Right ventricle myocardium superior (tissue), 1 donor: ENCODE results near the gene SCNN1A. TPM values are rescaled to one million over a fixed set of nuclear protein-coding genes. Genes with fewer than 3 reads are reported as not detected.

Experiments
- ATAC-seq: fragments of 200-7000 bp; cut with Tn5 transposase; one replicate; pipeline ENCODE4 v1.9.1; 2020; ENCODE audit warnings: mild to moderate bottlenecking; ENCODE audit not compliant: poor library complexity
- DNase-seq: peaks from one replicate; pipeline ENCODE4 v3.0.0-alpha.2; 2020
- intact Hi-C: fragments of 100-400 bp; cut with DNase I; formaldehyde crosslinking; loops from one replicate; pipeline ENCODE4 v1.11.2; 2022
- total RNA-seq: library from RNA; stranded (reverse); fragmentation: NEBNext Ultra II Directional; extraction: Animal tissue kit (Norgen Biotek cat#: 25700); gene quantifications from one replicate; pipeline ENCODE4 v1.2.1, GENCODE V29; 2021
- donor health status: DM: no; HTN: yes; CAD: no; lungs with severe emphysema.

SCNN1A gene
- total RNA-seq, 1 donor from 2014 or later: not detected

DNA sequence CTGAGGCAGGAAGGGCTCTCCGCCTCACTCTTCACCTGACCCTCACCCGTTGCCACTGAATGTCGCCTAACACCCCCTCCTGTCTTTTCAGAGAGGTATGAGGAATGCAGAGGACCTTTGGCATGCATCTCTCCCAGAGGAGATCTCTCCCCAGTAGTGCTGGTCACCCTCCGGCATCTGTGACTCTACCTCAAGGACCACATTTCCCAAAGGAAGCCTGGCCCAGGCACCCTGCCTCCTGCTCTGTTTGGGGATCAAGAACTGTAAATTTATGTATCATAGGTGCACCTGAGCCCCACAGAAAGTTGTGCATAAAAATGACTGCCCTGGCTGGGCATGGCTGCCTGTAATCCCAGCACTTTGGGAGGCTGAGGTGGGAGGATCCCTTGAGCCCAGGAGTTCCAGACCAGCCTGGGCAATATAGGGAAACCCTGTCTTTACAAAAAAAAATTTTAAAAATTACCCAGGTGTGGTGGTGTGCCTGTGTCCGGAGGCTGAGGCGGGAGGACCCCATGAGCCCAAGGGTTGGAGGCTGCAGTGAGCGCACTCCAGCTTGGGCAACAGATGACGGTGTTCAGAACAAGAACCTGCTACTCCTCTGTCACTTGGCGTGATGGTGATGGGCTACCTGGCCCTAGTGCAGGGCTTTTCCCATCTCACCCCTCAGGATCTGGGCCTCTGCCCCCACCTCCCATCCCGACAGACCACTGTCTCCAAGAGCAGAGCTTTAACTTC lies 47.2 kb downstream of the SCNN1A start:
- intact Hi-C loops: loop anchor here (10.0 kb wide), 1 partner anchor 207 kb away; the partner anchor contains the start of gene GAPDH
- no peak for DNase-seq
- ATAC-seq: no peak

GRCh38 chr12:6327229-6328041 lies 47.9 kb downstream of the SCNN1A start:
- intact Hi-C loops: loop anchor here (10.0 kb wide), 1 partner anchor 207 kb away; the partner anchor contains the start of gene GAPDH
- DNase-seq (no peak), ATAC-seq (peak; percentile 9)

DNA sequence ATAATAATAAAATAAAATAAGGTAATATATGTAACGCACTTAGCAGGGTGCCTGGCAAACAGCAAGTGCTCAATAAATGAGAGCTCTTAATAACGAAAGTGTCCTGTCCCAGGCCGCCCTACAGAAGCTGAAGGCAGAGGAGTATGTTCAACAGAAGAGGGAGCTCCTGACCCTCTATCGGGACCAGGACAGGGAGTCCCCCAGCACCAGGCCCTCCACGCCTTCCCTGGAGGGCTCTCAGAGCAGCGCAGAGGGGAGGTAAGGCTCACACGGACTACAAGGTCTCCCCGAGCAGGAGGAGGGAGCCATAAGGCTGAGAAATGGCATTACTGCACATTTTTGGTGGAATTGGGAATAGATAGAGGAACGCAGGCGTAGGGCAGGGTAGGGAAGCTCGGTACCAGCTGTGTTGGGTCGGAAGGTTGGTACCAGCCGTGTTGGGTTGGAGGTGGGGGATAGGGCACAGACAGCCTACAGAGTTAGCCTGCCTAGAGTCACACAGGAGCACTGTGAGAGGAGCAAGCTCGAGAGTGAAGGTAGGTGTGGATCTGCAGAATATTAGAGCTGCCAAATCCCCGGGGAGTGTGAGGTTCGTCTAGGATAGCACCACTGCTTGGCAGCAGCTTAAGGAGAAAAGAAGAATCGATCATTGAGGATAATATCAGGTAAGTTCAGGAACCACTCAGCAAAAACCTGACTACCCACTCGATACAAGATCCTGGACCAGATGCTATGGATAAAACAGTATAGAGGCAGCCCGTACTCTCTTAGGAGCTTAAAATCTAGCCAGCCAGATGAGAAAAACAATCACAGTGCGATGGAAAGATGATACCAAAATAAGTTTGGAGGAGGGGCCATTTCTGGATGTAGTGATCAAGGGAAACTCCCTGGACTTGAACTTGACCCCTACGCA lies 48.8 kb downstream of the SCNN1A start:
- DNase-seq (peak; percentile 64), ATAC-seq (peak; percentile 53)
- intact Hi-C loops: loop anchor here (10.0 kb wide), 1 partner anchor 208 kb away; the partner anchor contains the start of gene GAPDH

DNA sequence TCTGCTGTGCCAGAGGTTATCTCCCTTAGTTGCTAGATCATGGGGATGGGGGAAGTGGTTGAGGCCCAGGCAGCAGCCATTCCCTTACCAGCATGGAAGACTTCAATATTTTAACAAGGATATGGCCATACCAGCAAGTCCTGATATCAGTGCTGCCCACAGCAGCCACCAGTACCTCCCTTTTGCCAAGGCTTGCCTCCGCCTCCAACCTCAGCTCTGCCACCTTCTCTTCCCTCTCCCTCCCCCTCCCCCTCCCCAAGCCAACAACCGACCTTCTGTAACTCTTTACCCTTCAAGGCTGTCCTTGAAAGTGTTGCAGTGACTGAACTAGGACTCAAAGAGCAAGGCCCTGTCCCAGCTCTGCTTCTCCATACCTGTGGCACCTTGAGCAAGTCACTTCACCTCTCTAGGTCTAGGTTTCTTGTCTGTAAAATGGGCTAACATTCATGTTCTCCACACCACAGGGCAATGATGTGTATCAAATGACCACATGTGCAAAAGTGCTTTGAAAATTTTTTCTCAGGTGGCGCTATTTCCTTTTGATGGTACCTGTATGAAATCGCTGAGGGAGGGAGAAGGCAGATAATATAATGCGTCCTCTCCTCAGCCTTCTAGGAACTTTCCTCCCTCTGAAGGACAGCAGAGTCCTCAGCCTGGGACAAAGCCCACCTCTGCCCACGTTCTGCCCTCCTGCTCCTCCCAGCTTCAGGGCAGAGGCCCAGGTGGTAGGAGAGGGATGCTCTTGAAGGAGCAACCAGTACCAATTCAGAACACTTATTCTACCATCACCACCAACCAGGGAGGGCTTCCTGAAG lies 50.2 kb downstream of the SCNN1A start:
- intact Hi-C loops: loop anchor here (10.0 kb wide), 1 partner anchor 210 kb away; the partner anchor contains the start of gene GAPDH
- ATAC-seq: no peak
- no peak for DNase-seq

DNA sequence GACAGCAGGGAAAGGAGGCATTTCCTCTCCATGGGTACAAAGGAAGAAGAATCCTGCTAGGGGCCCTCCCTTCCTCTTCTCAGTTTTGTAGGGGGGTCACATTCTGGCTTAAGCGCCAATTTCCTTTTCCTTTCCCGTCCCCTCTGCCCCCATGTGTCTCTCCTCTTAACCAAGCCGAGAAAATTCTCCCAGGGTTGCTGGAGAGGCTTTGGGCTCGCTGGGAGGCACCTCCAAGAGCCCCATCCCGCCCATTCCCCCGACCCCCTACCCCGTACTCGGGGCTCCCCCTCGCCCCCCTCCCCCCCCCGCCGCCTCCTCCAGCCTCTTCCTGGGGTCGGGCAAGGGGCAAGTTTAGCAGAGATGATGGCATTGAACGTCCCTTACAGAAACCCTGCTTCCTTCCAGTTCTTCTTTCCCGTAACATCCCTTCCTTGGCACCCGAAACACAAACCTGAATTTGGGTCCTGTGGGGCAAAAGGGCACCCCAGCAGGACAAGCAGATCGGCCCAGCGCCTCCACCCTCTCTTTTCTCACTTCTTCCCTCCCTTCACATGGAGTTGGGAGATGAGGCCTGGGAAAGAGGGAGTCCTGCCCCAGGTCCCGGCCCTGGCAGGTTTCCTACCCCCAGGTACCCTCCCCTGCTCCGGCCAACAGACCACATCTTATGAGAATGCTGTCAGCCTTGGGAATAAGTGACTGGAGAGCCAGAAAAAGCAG lies 51.2 kb downstream of the SCNN1A start:
- intact Hi-C loops: loop anchor here (10.0 kb wide), 1 partner anchor 211 kb away; the partner anchor contains the start of gene GAPDH
- no peak for ATAC-seq
- no peak for DNase-seq

- peak; percentile 71 for DNase-seq
Measured at GRCh38 chr12:6323340-6323994, 51.9 kb downstream of the SCNN1A start.

DNA sequence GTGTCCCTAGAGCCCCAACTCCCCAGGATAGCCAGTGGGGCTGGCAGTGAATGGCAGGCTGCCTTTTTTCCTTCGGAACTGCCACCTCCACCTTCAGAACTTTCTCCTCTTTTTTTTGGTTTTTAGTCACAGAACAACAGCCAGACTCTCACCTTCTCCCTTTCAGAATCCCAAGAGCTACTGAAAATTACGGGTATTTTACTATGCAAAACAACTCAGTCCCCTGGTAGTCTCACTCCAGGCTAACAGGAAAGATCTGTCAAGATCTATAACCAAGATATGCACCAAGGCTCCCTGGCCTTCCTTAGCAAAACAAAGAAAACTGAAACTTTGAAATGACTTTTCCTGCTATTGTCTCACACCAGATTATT lies 52.4 kb downstream of the SCNN1A start:
- ATAC-seq: no peak
- no peak for DNase-seq
- intact Hi-C loops: loop anchor here (10.0 kb wide), 1 partner anchor 212 kb away; the partner anchor contains the start of gene GAPDH

More at GRCh38 chr12:6323340-6323994, 51.9 kb downstream of the SCNN1A start:
- intact Hi-C loops: loop anchor here (10.0 kb wide), 1 partner anchor 211 kb away; the partner anchor contains the start of gene GAPDH
- peak; percentile 51 for ATAC-seq

GRCh38 chr12:6322352-6322751 lies 53.0 kb downstream of the SCNN1A start:
- DNase-seq (no peak), ATAC-seq (no peak)
- intact Hi-C loops: loop anchor here (10.0 kb wide), 1 partner anchor 212 kb away; the partner anchor contains the start of gene GAPDH

GRCh38 chr12:6321905-6322304 lies 53.5 kb downstream of the SCNN1A start:
- DNase-seq (no peak), ATAC-seq (peak; percentile 32)
- intact Hi-C loops: loop anchor here (10.0 kb wide), 1 partner anchor 213 kb away; the partner anchor contains the start of gene GAPDH

DNA sequence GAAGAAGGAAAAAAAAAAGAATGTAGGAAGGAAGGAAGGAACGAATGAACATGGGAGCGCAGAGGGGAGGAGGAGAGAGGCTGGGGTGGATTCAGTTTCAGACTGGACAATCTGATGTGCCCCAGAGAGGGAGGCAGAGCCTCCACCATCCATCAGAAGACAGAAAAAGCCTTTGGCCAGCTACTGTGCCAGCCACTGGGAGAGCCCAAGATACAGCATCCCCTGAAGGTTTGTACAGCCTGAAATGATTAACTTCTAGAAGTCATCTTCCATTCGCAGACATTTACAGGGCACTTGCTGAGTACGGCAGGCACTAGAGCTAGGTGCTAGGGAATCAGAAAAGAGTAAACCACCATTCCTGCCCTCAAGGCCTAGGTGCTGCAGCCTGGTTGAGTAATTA lies 55.9 kb downstream of the SCNN1A start:
- ATAC-seq (no peak), DNase-seq (no peak)
- intact Hi-C loops: no loop called here

DNA sequence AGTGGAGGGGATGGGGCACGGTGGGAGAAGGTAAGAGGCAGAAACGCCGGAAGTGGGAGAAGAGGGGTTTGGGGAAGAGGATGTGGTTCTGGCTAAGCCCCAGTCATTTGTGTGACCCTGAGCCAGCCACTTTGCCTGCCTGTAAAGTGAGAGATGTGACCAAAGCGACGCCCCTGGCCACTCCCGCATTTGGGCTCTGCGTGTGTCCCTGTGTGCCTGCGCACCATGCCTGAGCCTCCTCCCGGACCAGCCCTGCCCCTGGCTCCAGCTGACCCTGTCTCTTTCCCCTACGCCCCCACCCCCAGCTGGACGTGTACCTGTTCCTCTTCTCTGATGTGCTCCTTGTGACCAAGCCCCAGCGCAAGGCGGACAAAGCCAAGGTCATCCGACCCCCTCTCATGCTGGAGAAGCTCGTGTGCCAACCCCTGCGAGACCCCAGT lies 56.9 kb downstream of the SCNN1A start:
- intact Hi-C loops: no loop called here
- DNase-seq: no peak
- ATAC-seq: no peak

- intact Hi-C loops: no loop called here
- no peak for ATAC-seq
- DNase-seq: no peak
Measured at GRCh38 chr12:6317693-6318439, 57.5 kb downstream of the SCNN1A start.

GRCh38 chr12:6316921-6317692 lies 58.3 kb downstream of the SCNN1A start:
- intact Hi-C loops: no loop called here
- DNase-seq (no peak), ATAC-seq (no peak)

GRCh38 chr12:6315704-6316597 lies 59.4 kb downstream of the SCNN1A start:
- ATAC-seq: no peak
- no peak for DNase-seq
- intact Hi-C loops: no loop called here
